H1 (cell line): Measurements from ENCODE around the gene LIPI.
"Not testable (repeated sequence)": the region's sequence is repeated elsewhere in the genome, so short reads cannot be mapped to it uniquely, and the experiment has no call there.

Experiments
- EGR1 ChIP-seq: IDR thresholded peaks from 2 replicates; pipeline ENCODE4 v1.6.1; 2011; ENCODE audit warnings: low read depth, low read length, borderline replicate concordance
- PHF8 ChIP-seq: fragments of 200-600 bp; sonication (generic); conservative IDR thresholded peaks from 2 replicates; pipeline ENCODE4 v1.7.1; 2012; ENCODE audit warnings: low read depth, mild to moderate bottlenecking, inconsistent platforms, low read length, moderate library complexity
- POLR2A ChIP-seq, 2 experiments: IDR thresholded peaks; 1 replicate in 1 of 2; 2 replicates in 1 of 2; pipeline ENCODE4 v1.6.1; 2011; ENCODE audit warnings: low read depth in 2 of 2, low read length in 2 of 2, mild to moderate bottlenecking in 2 of 2; ENCODE audit errors: control extremely low read depth in 1 of 2
- RAD21 ChIP-seq, 2 experiments: IDR thresholded peaks in 1 of 2; conservative IDR thresholded peaks in 1 of 2; 2 replicates each; pipeline ENCODE4 v1.6.1; 2011; ENCODE audit warnings: low read depth in 2 of 2, low read length in 2 of 2, improper control_type of control experiment in 1 of 2, inconsistent platforms in 1 of 2, mild to moderate bottlenecking in 1 of 2, moderate library complexity in 1 of 2
- SRF ChIP-seq: IDR thresholded peaks from 2 replicates; pipeline ENCODE4 v1.6.1; 2011; ENCODE audit warnings: mild to moderate bottlenecking, low read depth, low read length, moderate library complexity
- ZNF274 ChIP-seq: IDR thresholded peaks from 2 replicates; pipeline ENCODE4 v1.7.0; 2012; ENCODE audit warnings: low read length, borderline replicate concordance; ENCODE audit errors: extremely low read depth
- TF ChIP-seq, protein P1 (sequence below): IDR thresholded peaks from 2 replicates; pipeline ENCODE4 v1.6.1; 2011; ENCODE audit warnings: low read depth, mild to moderate bottlenecking, low read length; ENCODE audit not compliant: insufficient read depth
- TF ChIP-seq, protein P2 (sequence below), 3 experiments: IDR thresholded peaks; 1 replicate in 2 of 3; 2 replicates in 1 of 3; pipeline versions ENCODE4 v1.5.1 to v1.6.1; 2011; ENCODE audit warnings: low read length in 3 of 3, mild to moderate bottlenecking in 3 of 3, inconsistent platforms in 2 of 3, low read depth in 1 of 3, moderate library complexity in 1 of 3; ENCODE audit not compliant: insufficient read depth in 1 of 3; ENCODE audit errors: control extremely low read depth in 1 of 3
- TF ChIP-seq, protein P3 (sequence below): IDR thresholded peaks from 2 replicates; pipeline ENCODE4 v1.6.1; 2012; ENCODE audit warnings: inconsistent platforms

- TF ChIP-seq ZNF274; POLR2A (IDR thresholded peaks at IDR 0.05; ENCODE audit: control extremely low read depth in 1 of 2, low read depth in 2 of 2, low read length in 2 of 2); RAD21 (IDR thresholded peaks at IDR 0.05 in 1 of 2, conservative IDR thresholded peaks at IDR 0.05 in 1 of 2; ENCODE audit: low read depth in 2 of 2, low read length in 2 of 2); EGR1; PHF8; SRF: not testable (repeated sequence)
- TF ChIP-seq, protein P1, sequence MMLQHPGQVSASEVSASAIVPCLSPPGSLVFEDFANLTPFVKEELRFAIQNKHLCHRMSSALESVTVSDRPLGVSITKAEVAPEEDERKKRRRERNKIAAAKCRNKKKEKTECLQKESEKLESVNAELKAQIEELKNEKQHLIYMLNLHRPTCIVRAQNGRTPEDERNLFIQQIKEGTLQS = not testable (repeated sequence)
- TF ChIP-seq, protein P2, sequence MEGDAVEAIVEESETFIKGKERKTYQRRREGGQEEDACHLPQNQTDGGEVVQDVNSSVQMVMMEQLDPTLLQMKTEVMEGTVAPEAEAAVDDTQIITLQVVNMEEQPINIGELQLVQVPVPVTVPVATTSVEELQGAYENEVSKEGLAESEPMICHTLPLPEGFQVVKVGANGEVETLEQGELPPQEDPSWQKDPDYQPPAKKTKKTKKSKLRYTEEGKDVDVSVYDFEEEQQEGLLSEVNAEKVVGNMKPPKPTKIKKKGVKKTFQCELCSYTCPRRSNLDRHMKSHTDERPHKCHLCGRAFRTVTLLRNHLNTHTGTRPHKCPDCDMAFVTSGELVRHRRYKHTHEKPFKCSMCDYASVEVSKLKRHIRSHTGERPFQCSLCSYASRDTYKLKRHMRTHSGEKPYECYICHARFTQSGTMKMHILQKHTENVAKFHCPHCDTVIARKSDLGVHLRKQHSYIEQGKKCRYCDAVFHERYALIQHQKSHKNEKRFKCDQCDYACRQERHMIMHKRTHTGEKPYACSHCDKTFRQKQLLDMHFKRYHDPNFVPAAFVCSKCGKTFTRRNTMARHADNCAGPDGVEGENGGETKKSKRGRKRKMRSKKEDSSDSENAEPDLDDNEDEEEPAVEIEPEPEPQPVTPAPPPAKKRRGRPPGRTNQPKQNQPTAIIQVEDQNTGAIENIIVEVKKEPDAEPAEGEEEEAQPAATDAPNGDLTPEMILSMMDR (IDR thresholded peaks at IDR 0.05; ENCODE audit: control extremely low read depth in 1 of 3, insufficient read depth in 1 of 3, low read depth in 1 of 3, low read length in 3 of 3) = not testable (repeated sequence)
- TF ChIP-seq, protein P3, sequence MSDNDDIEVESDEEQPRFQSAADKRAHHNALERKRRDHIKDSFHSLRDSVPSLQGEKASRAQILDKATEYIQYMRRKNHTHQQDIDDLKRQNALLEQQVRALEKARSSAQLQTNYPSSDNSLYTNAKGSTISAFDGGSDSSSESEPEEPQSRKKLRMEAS = not testable (repeated sequence)
Observed at GRCh38 chr21:14061820-14062219, 148.9 kb downstream of the LIPI start.
